Heart left ventricle (tissue), 16 donors: Measurements from ENCODE around the gene MMD2. TPM values are rescaled to one million over a fixed set of nuclear protein-coding genes. Genes with fewer than 3 reads are reported as not detected.

Source experiments
- ATAC-seq, 4 donors: fragments of 200-7000 bp; cut with Tn5 transposase; one replicate each; pipeline ENCODE4 v1.9.1; 2020 to 2022; ENCODE audit warnings: moderate library complexity in 4 of 4, mild to moderate bottlenecking in 3 of 4, moderate number of reproducible peaks in 1 of 4
- DNase-seq, 5 donors: peaks; one replicate each; pipeline ENCODE4 v3.0.0-alpha.2; 2020
- H3K27ac ChIP-seq, 12 donors: fragments of 200-600 bp; sonication (generic) in 4 of 12; one replicate each; pipeline versions ENCODE4 v1.5.0 to v1.8.0; 2016 to 2022; ENCODE audit warnings: mild to moderate bottlenecking in 2 of 12
- H3K27me3 ChIP-seq, 9 donors: fragments of 200-600 bp; sonication (generic) in 2 of 9; one replicate each; pipeline versions ENCODE4 v1.5.1 to v1.8.0; 2016 to 2022; ENCODE audit warnings: mild to moderate bottlenecking in 3 of 9
- H3K36me3 ChIP-seq, 9 donors: fragments of 200-600 bp; sonication (generic) in 2 of 9; one replicate each; pipeline versions ENCODE4 v1.5.0 to v1.8.0; 2018 to 2022; ENCODE audit warnings: mild to moderate bottlenecking in 2 of 9
- H3K4me1 ChIP-seq, 12 donors: fragments of 200-600 bp; sonication (generic) in 4 of 12; one replicate each; pipeline versions ENCODE4 v1.5.0 to v1.8.0; 2016 to 2022; ENCODE audit warnings: mild to moderate bottlenecking in 3 of 12
- H3K4me3 ChIP-seq, 12 donors: fragments of 200-600 bp; sonication (generic) in 4 of 12; one replicate each; pipeline versions ENCODE4 v1.5.0 to v1.8.0; 2017 to 2022; ENCODE audit warnings: mild to moderate bottlenecking in 9 of 12, moderate library complexity in 4 of 12
- H3K9me3 ChIP-seq, 12 donors: fragments of 200-600 bp; sonication (generic) in 4 of 12; one replicate each; pipeline versions ENCODE4 v1.5.0 to v1.8.0; 2016 to 2022; ENCODE audit warnings: mild to moderate bottlenecking in 1 of 12
- POLR2A ChIP-seq, 2 donors: fragments of 450-650 bp; IDR thresholded peaks; one replicate each; pipeline ENCODE4 v1.6.1; 2017; ENCODE audit warnings: antibody characterized with exemption in 2 of 2, mild to moderate bottlenecking in 2 of 2, moderate library complexity in 2 of 2
- WGBS, 4 donors: extraction: QIAGEN DNeasy Blood & Tissue Kit in 2 of 4; methylation state at CpG; one replicate each; pipeline versions ENCODE4 v1.1.5 to v1.1.7; 2013 to 2018; 5-methylcytosine and 5-hydroxymethylcytosine counted together
- intact Hi-C, 10 donors: fragments of 100-400 bp; cut with DNase I; formaldehyde crosslinking; loops; one replicate each; pipeline versions ENCODE4 v1.11.1 to v1.14.2; 2022
- polyA plus RNA-seq, 2 donors: library from polyadenylated mRNA; stranded (reverse); fragments of 200-250 nt; gene quantifications; one replicate each; pipeline ENCODE4 v1.2.3, GENCODE V29; 2013
- total RNA-seq, 9 donors: library from RNA; depleted of rRNA in 2 of 9; stranded (reverse); fragments of >200 nt in 2 of 9; fragmentation: NEBNext Ultra II Directional in 3 of 9; extraction: Animal tissue kit (Norgen Biotek cat#: 25700) in 3 of 9; gene quantifications; one replicate each; pipeline versions ENCODE4 v1.1.0 to v1.2.4, GENCODE V29; 2016 to 2023
- TF ChIP-seq, protein P1 (sequence below), 12 donors: fragments of 200-600 bp; sonication (generic) in 4 of 12; IDR thresholded peaks; one replicate each; pipeline versions ENCODE4 v1.5.0 to v1.8.0; 2018 to 2022; ENCODE audit warnings: antibody characterized with exemption in 12 of 12, mild to moderate bottlenecking in 5 of 12
- donor health status: ischemic (EF 13 %, LVEDD 7.1; RV severe dilation, severe dysfunction).
- donor health status: healthy with polysubstance abuse.
- donor health status: DM: no; HTN: yes; CAD: no.
- donor health status: DM: no; HTN: no; CAD: no.
- donor health status: ischemic (EF 25% LVEDD 6.9; RV normal size, moderate dysfunction).
- donor health status: ischemic (EF 25% LVEDD 5.7; RV mildly dilated, moderate dysfunction).
- donor health status: healthy.
- donor health status: DM: yes; HTN: yes; CAD: no.
- donor health status: ischemic (EF 35%, LVEDD 5.7; RV mildly dilated, moderate dysfunction).
- donor health status: nonischemic (EF 11% LVEDD 7.7; RV severe dilation, severe dysfunction).
- donor health status: DM: yes; HTN: yes; CAD: no.
- donor health status: PGD.
- donor health status: ischemic (EF 29% LVEDD 5.4; RV normal size, mild dysfunction).
- donor health status: nonischemic (EF 23%, LVEDD 6.1; RV moderate dilation, normal function).

Gene MMD2
- total and polyA plus RNA-seq, 11 donors: not detected

DNA sequence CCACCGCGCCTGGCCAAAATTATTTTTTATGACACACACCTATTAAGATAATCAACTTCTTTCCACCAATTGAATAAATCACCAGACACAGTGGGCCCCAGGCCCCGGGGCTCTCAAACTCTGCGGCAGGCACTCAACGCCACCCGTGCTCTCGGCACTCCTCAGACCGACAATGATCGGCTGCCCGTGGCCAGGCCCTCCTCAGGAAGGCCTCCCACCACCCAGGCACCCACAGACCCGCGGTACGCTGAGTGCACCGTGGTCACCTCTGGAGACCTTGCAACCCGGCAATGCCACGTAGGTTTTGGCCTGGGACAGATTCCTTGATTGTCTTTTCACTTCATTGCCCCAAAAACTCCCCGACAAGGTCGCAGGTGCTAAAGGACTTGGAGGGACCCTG lies 82.4 kb downstream of the MMD2 start:
- H3K4me1 ChIP-seq: peaks cover 0 to 36% (median 2%) of the 10 kb centered on the region in 12 donors
- DNase-seq: no peak
- intact Hi-C loops: no loop called here
- no peak overlapping the region for H3K27ac ChIP-seq
- TF ChIP-seq, protein P1, sequence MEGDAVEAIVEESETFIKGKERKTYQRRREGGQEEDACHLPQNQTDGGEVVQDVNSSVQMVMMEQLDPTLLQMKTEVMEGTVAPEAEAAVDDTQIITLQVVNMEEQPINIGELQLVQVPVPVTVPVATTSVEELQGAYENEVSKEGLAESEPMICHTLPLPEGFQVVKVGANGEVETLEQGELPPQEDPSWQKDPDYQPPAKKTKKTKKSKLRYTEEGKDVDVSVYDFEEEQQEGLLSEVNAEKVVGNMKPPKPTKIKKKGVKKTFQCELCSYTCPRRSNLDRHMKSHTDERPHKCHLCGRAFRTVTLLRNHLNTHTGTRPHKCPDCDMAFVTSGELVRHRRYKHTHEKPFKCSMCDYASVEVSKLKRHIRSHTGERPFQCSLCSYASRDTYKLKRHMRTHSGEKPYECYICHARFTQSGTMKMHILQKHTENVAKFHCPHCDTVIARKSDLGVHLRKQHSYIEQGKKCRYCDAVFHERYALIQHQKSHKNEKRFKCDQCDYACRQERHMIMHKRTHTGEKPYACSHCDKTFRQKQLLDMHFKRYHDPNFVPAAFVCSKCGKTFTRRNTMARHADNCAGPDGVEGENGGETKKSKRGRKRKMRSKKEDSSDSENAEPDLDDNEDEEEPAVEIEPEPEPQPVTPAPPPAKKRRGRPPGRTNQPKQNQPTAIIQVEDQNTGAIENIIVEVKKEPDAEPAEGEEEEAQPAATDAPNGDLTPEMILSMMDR (IDR thresholded peaks at IDR 0.05): no peak
- TF ChIP-seq POLR2A (IDR thresholded peaks at IDR 0.05): no peak
- peaks cover 0 to 19% (median 4%) of the 10 kb centered on the region in 9 donors for H3K36me3 ChIP-seq
- ATAC-seq: no peak
- no peaks in the 10 kb centered on the region for H3K27me3 ChIP-seq
- 93 to 98% (median 97%) methylated on average over 18 of the region's 18 CpGs for WGBS, 4 donors
- no peak overlapping the region for H3K4me3 ChIP-seq
- H3K9me3 ChIP-seq: no peaks in the 10 kb centered on the region

DNA sequence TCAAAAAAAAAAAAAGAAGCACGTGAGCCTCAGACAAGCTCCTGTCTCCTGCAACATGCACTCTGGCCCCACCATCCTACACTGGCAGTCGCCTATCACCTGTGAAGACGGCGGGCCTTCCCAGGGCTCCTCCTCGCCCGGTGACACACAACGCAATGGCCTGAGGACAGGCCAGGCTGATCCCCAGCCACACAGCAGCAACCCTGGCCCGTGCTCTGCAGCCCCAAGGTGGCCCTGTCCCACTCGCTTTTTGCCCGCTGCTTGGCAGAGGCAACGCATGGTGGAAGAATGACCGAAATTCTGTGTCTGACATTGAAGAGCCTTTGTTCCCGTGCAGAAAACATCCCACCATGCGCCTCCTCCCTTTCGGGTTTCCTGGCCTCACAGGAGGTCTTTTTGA lies 83.6 kb downstream of the MMD2 start:
- peaks cover 0 to 19% (median 4%) of the 10 kb centered on the region in 9 donors for H3K36me3 ChIP-seq
- TF ChIP-seq, protein P1 (IDR thresholded peaks at IDR 0.05): no peak
- no peak for TF ChIP-seq POLR2A (IDR thresholded peaks at IDR 0.05)
- H3K4me1 ChIP-seq: peaks cover 0 to 32% (median 2%) of the 10 kb centered on the region in 12 donors
- intact Hi-C loops: no loop called here
- no peak for ATAC-seq
- WGBS, 4 donors: 90 to 97% (median 92%) methylated on average over 13 to 15 of the region's 15 CpGs
- H3K27ac ChIP-seq: no peak overlapping the region
- peaks cover 0 to 9% (median 0%) of the 10 kb centered on the region in 9 donors for H3K27me3 ChIP-seq
- no peak for DNase-seq
- no peak overlapping the region for H3K4me3 ChIP-seq
- H3K9me3 ChIP-seq: no peaks in the 10 kb centered on the region

DNA sequence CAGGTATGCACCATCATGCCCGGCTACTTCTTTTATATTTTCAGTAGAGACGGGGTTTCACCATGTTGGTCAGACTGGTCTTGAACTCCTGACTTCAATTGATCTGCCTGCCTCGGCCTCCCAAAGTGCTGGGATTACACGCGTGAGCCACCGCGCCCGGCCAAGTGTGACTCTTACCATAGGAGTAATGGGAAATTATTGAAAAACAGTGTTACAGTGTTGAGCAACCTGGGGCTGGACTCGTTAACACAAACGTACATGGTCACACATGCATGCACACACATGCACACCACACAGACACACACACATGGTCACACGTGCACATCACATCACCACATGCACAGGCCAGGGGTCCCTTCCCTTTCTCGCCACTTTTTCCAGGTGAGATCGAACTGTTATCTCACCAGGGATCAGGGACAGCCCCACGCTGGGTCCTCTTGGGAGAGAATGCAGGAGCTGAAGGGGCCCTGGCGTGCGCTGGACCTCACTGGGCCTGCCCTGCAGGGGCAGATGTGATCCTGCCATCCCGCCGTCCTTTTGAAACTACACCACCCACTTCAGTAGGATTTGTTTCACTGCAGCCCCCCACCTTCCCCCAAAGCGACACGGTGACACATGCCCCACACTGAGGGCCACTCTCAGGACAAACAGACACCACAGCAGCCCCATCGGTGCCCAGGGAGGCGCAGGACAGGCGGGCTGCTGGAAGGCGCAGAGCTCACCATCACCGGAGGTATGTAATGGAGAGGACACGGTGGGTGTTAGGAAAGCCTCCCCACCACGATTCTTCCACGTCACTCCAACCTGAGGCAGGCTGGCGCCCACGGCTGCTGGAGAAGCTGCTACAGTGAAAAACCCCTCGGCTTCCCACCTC lies 85.7 kb downstream of the MMD2 start:
- peaks cover 0 to 9% (median 0%) of the 10 kb centered on the region in 9 donors for H3K27me3 ChIP-seq
- no peak for ATAC-seq
- H3K36me3 ChIP-seq: peaks cover 0 to 20% (median 4%) of the 10 kb centered on the region in 9 donors
- H3K4me1 ChIP-seq: peaks cover 0 to 14% (median 0%) of the 10 kb centered on the region in 12 donors
- no peak for TF ChIP-seq POLR2A (IDR thresholded peaks at IDR 0.05)
- TF ChIP-seq, protein P1 (IDR thresholded peaks at IDR 0.05): no peak
- H3K27ac ChIP-seq: no peak overlapping the region
- peaks cover 0 to 13% (median 0%) of the 10 kb centered on the region in 12 donors for H3K9me3 ChIP-seq
- intact Hi-C loops: loop anchor here in 1 of 10 donors (5.0 kb wide), 1 partner anchor 36 kb away; no protein-coding TSS in a partner anchor
- no peak overlapping the region for H3K4me3 ChIP-seq
- no peak for DNase-seq
- WGBS, 4 donors: 82 to 88% (median 84%) methylated on average over 28 to 31 of the region's 31 CpGs
